ENCODE data around the gene RPS19.

The RPS19 gene

DNA sequence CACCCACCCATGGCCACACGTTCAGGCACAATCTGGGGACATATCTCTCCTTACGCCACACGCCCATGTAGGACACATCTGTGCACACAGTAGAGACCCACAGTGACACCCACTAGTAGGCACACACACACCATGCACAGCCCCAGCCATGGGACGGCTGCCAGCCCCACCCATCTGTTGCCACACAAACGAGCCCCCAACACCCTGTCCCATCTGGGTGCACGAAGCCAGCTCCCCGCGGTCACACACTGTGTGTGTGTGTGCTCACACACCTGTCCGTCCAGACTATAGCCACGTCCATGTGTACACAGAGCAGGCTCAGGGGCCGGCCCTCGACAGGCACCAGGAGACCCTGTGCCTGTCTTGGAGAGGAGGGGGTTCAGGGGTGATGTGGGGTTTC, 57.6 kb downstream of the RPS19 start:
- no peak for DNase-seq

DNA sequence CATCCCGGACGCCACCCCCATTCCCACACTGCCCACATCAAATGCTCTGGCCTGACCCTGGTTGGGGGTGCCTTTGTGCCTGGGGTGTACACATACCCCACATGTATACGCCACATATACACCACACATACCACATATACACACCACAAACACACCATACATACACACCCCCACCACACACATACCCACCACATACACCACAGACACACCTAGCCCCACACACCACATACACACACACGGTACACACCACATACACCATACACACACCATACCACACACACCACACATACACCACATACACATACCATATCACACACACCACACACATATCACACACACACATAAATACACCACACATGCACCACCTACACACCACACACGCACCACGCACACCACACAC, 58.0 kb downstream of the RPS19 start:
- no peak for DNase-seq

DNA sequence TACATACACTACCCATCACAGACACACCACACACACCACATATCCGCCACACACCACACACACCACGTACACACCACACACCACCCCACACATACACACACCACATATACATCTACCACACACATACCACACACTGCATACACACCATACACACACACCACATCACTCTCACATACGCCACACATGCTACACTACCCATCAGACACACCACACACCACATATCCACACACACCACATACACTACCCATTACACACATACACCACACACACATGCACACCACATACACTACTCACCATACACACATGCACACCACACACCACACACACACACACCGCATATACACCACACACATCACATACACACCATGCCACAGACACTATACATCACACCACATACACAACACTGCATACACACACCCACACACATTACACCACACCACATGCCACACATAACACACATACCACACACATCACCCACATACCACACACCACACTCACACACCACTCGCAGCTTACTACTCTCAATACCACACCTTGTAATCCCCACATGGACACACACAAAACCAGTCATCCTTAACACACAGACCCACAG, 58.7 kb downstream of the RPS19 start:
- no peak for DNase-seq

DNA sequence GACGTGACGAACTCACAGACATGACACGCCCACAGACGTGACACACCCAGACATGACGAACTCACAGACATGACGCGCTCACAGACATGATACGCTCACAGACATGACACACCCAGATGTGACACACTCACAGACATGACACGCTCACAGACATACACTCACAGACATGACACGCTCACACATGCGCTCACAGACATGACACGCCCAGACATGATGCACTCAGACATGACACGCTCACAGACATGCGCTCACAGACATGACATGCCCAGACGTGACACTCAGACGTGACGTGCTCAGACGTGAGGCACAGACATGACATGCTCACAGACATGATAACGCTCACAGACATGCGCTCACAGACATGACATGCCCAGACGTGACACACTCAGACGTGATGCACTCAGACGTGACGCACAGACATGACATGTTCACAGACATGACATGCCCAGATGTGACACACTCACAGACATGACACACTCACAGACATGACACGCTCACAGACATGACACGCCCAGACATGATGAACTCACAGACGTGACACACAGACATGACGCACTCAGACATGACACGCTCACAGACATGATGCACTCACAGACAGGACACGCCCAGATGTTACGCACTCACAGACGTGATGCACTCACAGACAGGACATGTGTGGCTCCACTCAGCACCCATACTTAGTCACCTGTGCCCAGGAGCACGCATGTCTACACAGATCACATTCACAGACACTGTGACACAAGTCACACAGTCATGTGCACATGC, 60.1 kb downstream of the RPS19 start:
- DNase-seq: no peak

DNA sequence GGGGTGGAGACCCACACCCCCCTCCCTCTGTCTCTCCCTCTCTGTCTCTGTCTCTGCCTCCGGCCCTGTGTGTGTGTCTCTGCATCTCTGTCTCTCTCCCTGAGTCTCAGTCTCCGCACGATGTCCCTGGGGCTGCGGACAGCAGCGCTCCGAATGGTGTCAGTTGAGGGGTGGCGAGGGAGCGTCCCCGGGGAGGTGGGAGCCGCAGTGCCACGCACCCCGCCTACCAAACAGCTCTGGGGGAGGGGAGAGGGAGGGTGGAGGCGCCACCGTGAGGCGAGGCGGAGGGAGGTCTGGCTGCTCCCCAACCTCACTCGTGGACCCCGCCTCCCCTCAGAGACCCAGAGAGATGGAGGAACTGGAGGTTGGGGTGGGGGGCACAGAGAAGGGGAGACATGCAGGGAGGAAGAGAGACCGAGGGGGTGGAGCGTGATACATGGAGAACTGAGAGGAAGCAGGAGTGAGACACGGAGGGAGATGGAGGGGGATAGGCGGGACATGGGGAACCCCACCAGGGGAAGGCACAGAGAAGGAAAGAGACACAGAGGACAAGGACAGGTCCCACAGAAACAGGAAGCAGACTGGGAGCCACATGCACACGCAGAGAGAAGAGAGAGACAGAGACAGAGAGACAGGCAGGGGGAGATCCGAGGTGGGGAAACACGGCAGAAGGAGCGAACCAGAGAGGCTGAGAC, 61.0 kb downstream of the RPS19 start:
- no peak for DNase-seq

DNA sequence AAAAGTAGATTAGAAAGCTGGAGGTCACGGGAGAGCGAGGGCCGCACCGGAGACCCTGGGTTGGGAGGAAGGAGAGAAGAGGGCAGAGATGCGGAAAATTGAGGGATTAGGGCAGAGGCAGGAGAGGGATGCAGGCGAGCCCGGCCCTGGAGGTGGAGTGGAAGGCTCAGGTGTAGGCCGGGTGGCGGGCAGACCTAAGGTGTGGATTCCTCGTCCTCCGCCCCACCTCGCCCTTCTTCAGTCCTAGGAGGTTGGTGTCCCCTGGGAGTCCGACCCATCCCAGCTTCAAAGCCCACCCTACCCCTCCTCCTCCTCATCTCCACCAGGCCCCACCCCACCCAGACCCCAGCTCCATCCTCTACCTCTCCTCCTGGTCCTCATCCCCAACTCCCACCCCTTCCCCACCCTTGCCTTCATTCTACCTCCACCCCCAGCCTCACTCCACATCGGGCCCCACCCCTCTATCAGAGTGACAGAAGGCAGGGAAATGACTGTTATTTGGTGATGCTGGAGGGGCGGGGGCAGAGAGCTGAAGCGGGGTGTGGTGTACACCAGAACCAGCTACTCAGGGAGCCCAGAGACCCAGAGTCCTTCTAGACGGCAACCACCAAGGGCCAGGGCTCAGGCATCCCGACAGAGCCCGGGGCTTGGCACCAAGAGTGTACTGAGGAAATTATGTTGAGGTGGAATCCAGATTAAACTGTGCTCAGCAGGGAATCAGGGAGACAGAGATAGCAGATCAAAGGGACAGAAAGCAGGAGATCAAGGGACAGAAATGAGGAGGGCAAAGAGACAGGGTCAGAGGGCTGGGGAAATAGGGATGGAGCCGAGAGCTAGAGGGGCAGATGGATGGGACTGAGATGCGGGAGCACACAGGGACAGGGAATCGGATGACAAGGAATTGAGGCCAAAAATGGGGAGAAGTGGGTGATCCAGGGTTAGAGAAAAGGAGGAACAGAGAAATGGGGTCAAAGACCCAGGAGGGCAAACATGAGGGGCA, 61.8 kb downstream of the RPS19 start:
- DNase-seq: no peak

Data from NCI-H526 treated with DMSO at 0.1 percent for 48 hours (cell line).